HepG2 (cell line): ENCODE data around the gene SLC16A4. TPM values are rescaled to one million over a fixed set of nuclear protein-coding genes. Genes with fewer than 3 reads are reported as not detected.

Experiments
- AGO2 ChIP-seq: fragments of 200-400 bp; formaldehyde crosslinking; optimal IDR thresholded peaks from 2 replicates; pipeline ENCODE3; 2017; ENCODE audit warnings: mild to moderate bottlenecking, low read depth, low read length, moderate library complexity
- CAMTA2 ChIP-seq: sonication (generic); formaldehyde crosslinking; IDR thresholded peaks from 2 replicates; pipeline ENCODE4 v1.4.0; 2020; ENCODE audit warnings: mild to moderate bottlenecking, missing genetic modification reagents, borderline replicate concordance
- HNRNPLL ChIP-seq: fragments of 200-400 bp; formaldehyde crosslinking; IDR thresholded peaks from 2 replicates; pipeline ENCODE4 v1.6.1; 2017; ENCODE audit warnings: mild to moderate bottlenecking, low read depth, low read length; ENCODE audit not compliant: poor library complexity, severe bottlenecking
- KLF16 ChIP-seq, 2 experiments: sonication (generic) in 1 of 2; formaldehyde crosslinking in 1 of 2; IDR thresholded peaks; 2 replicates each; pipeline versions ENCODE4 v1.6.1 to v1.8.0; 2016 to 2023; ENCODE audit warnings: missing genetic modification reagents in 2 of 2, missing compliant biosample characterization in 1 of 2
- NR2F2 ChIP-seq: IDR thresholded peaks from 2 replicates; pipeline ENCODE4 v1.6.1; 2012; ENCODE audit warnings: low read depth, inconsistent platforms, borderline replicate concordance
- PRDM4 ChIP-seq: sonication (generic); formaldehyde crosslinking; IDR thresholded peaks from 2 replicates; pipeline ENCODE4 v1.9.0; 2021; ENCODE audit warnings: missing genetic modification reagents, borderline replicate concordance
- SRY ChIP-seq: sonication (generic); formaldehyde crosslinking; IDR thresholded peaks from 2 replicates; pipeline ENCODE4 v1.8.0; 2022; ENCODE audit warnings: mild to moderate bottlenecking, missing genetic modification reagents
- ZFP41 ChIP-seq: sonication (generic); formaldehyde crosslinking; IDR thresholded peaks from 2 replicates; pipeline ENCODE4 v1.4.0; 2020; ENCODE audit warnings: mild to moderate bottlenecking, missing genetic modification reagents, borderline replicate concordance
- ZNF563 ChIP-seq: sonication (generic); formaldehyde crosslinking; IDR thresholded peaks from 2 replicates; pipeline ENCODE4 v1.8.0; 2022; ENCODE audit warnings: mild to moderate bottlenecking, moderate library complexity, missing genetic modification reagents
- ZNF777 ChIP-seq: sonication (generic); formaldehyde crosslinking; IDR thresholded peaks from 2 replicates; pipeline ENCODE4 v1.4.0; 2020; ENCODE audit warnings: missing genetic modification reagents
- ZNF780A ChIP-seq: sonication (generic); formaldehyde crosslinking; IDR thresholded peaks from 2 replicates; pipeline ENCODE4 v1.8.0; 2022; ENCODE audit warnings: mild to moderate bottlenecking, missing genetic modification reagents, moderate library complexity
- ZNF781 ChIP-seq: sonication (generic); formaldehyde crosslinking; IDR thresholded peaks from 2 replicates; pipeline ENCODE4 v1.5.1; 2020; ENCODE audit warnings: borderline replicate concordance, mild to moderate bottlenecking, missing genetic modification reagents; ENCODE audit errors: not compliant biosample characterization
- polyA plus RNA-seq, 8 experiments: library from polyadenylated mRNA; depleted of rRNA in 3 of 8; stranded (reverse) in 7 of 8; unstranded in 1 of 8; fragments of >200 nt; fragmentation: Illumina TruSeq in 4 of 8; extraction: Trizol in 4 of 8; gene quantifications; 2 replicates each; pipeline versions ENCODE4 v1.2.1 to v1.2.3, GENCODE V29; 2011 to 2016; ENCODE audit warnings: low read depth in 4 of 8, missing spikeins in 1 of 8, mixed read lengths in 1 of 8; ENCODE audit not compliant: insufficient read depth in 1 of 8
- total RNA-seq, 5 experiments: library from RNA; depleted of rRNA; stranded (reverse); fragments of >200 nt; fragmentation: Illumina TruSeq; extraction: Trizol; gene quantifications; 2 replicates each; pipeline ENCODE4 v1.2.3, GENCODE V29; 2016; ENCODE audit warnings: low read depth in 1 of 5
- TF ChIP-seq, protein P1 (sequence below): sonication (generic); formaldehyde crosslinking; IDR thresholded peaks from 2 replicates; pipeline ENCODE4 v1.4.0; 2020; ENCODE audit warnings: missing genetic modification reagents
- TF ChIP-seq, protein P2 (sequence below): sonication (generic); formaldehyde crosslinking; conservative IDR thresholded peaks from 2 replicates; pipeline ENCODE4 v1.4.0; 2020; ENCODE audit warnings: missing genetic modification reagents
- TF ChIP-seq, protein P3 (sequence below): sonication (generic); formaldehyde crosslinking; IDR thresholded peaks from 2 replicates; pipeline ENCODE4 v1.4.0; 2020; ENCODE audit warnings: mild to moderate bottlenecking, missing genetic modification reagents

Gene SLC16A4
- total and polyA plus RNA-seq, 2 of the 13 experiments (the other 11 are each of a cell fraction or from before 2014, with no cell fraction given): 1.1 to 1.5 TPM

DNA sequence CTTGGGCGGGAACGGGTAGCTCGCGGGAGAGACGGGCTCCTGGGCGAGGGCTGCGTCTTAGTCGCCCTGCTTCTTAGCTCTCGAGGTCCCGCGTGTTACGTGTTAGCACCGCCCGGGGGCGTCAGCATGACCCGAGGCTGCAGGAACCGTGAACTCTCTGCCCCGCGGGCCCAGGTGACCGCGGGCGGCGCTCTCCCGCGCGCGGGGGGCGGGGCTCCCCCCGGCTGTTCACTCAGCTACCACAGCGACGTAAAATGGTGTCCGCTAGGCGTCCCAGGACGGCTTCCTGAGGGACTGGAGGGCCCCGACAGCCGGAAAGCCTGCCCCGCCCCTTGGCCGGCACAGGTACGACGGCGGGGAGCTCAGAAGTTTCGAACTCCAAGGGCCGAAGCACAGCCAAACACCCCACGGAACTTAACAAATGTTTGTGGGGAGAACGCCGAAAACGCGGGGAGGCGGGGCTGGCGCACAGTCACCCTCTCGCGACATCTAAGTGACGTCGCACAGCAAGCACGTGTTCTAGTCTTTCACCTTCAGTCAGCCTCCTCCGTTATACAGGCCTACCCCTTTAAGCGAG, 52.4 kb downstream of the SLC16A4 start (continued):
- TF ChIP-seq, protein P1, sequence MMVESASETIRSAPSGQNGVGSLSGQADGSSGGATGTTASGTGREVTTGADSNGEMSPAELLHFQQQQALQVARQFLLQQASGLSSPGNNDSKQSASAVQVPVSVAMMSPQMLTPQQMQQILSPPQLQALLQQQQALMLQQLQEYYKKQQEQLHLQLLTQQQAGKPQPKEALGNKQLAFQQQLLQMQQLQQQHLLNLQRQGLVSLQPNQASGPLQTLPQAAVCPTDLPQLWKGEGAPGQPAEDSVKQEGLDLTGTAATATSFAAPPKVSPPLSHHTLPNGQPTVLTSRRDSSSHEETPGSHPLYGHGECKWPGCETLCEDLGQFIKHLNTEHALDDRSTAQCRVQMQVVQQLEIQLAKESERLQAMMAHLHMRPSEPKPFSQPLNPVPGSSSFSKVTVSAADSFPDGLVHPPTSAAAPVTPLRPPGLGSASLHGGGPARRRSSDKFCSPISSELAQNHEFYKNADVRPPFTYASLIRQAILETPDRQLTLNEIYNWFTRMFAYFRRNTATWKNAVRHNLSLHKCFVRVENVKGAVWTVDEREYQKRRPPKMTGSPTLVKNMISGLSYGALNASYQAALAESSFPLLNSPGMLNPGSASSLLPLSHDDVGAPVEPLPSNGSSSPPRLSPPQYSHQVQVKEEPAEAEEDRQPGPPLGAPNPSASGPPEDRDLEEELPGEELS (CRISPR knock-in tag): peak; percentile 59; the same call in 1 of the 2 replicates
- TF ChIP-seq AGO2 (peak; percentile 94), HNRNPLL (peak; percentile 79), KLF16 (CRISPR knock-in tag; IDR thresholded peaks at IDR 0.05) (peak in 1 of 2 experiments; percentile 87; a peak in 2 of 4 replicates), ZNF781 (CRISPR knock-in tag) (peak; percentile 70), ZNF563 (CRISPR knock-in tag) (peak; percentile 55; the same call in 1 of the 2 replicates), NR2F2 (0 out of 2 replicates have a peak, but pooled peaks have one; percentile 2), ZNF777 (peak; percentile 91), ZFP41 (CRISPR knock-in tag) (peak; percentile 89; the same call in 1 of the 2 replicates), PRDM4 (CRISPR knock-in tag) (0 out of 2 replicates have a peak, but pooled peaks have one; percentile 67), CAMTA2 (CRISPR knock-in tag) (no peak; the same call in 1 of the 2 replicates), ZNF780A (CRISPR knock-in tag) (peak; percentile 80; the same call in 1 of the 2 replicates), SRY (CRISPR knock-in tag) (peak; percentile 67; the same call in 1 of the 2 replicates)
- TF ChIP-seq, protein P2, sequence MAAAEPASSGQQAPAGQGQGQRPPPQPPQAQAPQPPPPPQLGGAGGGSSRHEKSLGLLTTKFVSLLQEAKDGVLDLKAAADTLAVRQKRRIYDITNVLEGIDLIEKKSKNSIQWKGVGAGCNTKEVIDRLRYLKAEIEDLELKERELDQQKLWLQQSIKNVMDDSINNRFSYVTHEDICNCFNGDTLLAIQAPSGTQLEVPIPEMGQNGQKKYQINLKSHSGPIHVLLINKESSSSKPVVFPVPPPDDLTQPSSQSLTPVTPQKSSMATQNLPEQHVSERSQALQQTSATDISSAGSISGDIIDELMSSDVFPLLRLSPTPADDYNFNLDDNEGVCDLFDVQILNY (CRISPR knock-in tag): no peak
- TF ChIP-seq, protein P3, sequence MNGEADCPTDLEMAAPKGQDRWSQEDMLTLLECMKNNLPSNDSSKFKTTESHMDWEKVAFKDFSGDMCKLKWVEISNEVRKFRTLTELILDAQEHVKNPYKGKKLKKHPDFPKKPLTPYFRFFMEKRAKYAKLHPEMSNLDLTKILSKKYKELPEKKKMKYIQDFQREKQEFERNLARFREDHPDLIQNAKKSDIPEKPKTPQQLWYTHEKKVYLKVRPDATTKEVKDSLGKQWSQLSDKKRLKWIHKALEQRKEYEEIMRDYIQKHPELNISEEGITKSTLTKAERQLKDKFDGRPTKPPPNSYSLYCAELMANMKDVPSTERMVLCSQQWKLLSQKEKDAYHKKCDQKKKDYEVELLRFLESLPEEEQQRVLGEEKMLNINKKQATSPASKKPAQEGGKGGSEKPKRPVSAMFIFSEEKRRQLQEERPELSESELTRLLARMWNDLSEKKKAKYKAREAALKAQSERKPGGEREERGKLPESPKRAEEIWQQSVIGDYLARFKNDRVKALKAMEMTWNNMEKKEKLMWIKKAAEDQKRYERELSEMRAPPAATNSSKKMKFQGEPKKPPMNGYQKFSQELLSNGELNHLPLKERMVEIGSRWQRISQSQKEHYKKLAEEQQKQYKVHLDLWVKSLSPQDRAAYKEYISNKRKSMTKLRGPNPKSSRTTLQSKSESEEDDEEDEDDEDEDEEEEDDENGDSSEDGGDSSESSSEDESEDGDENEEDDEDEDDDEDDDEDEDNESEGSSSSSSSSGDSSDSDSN (CRISPR knock-in tag): no peak; the same call in 1 of the 2 replicates
